DND-41 (cell line): ENCODE measurements around the gene CHEK1.

ENCODE experiments used
- CTCF ChIP-seq: IDR thresholded peaks from 2 replicates; pipeline ENCODE4 v1.5.1; 2012; ENCODE audit warnings: borderline replicate concordance, low read length, moderate library complexity, mild to moderate bottlenecking; ENCODE audit not compliant: poor library complexity, severe bottlenecking; ENCODE audit errors: extremely low read depth
- EZH2 ChIP-seq: IDR thresholded peaks from 3 replicates; pipeline ENCODE4 v1.6.1; 2012; ENCODE audit warnings: borderline replicate concordance, low read depth, mild to moderate bottlenecking, moderate library complexity, low read length, inconsistent platforms; ENCODE audit not compliant: severe bottlenecking

GRCh38 chr11:125593114-125593820 lies 31.7 kb upstream of the CHEK1 start:
- TF ChIP-seq CTCF (no peak), EZH2 (no peak)
